Astrocyte (in vitro differentiated cells and primary cell): ENCODE data around the gene EML3. TPM values are rescaled to one million over a fixed set of nuclear protein-coding genes. Genes with fewer than 3 reads are reported as not detected.

Source experiments
- DNase-seq: peaks from one replicate; pipeline ENCODE4 v3.0.0-alpha.2; 2010; ENCODE audit warnings: low read depth
- FAIRE-seq: peaks from 2 replicates; lab custom pipeline; 2011; peaks lifted over from hg19 to GRCh38; lab: Jason Lieb, UNC
- H2AFZ ChIP-seq: 2 replicates; pipeline ENCODE4 v1.6.0; 2012; ENCODE audit warnings: low read depth, low read length, inconsistent platforms
- H3K27ac ChIP-seq: 2 replicates; pipeline ENCODE4 v1.5.1; 2011; ENCODE audit warnings: low read depth, low read length, inconsistent platforms
- H3K27me3 ChIP-seq: 2 replicates; pipeline ENCODE4 v1.6.0; 2011; ENCODE audit warnings: low read length, inconsistent platforms; ENCODE audit not compliant: insufficient read depth
- H3K36me3 ChIP-seq: 2 replicates; pipeline ENCODE4 v1.5.1; 2011; ENCODE audit warnings: low read length, inconsistent platforms; ENCODE audit not compliant: insufficient read depth
- H3K4me1 ChIP-seq: 2 replicates; pipeline ENCODE4 v1.5.1; 2011; ENCODE audit warnings: low read length, inconsistent platforms; ENCODE audit not compliant: insufficient read depth
- H3K4me2 ChIP-seq: 2 replicates; pipeline ENCODE4 v1.6.0; 2012; ENCODE audit warnings: low read length, inconsistent platforms
- H3K4me3 ChIP-seq: 2 replicates; pipeline ENCODE4 v1.5.1; 2011; ENCODE audit warnings: low read depth, mild to moderate bottlenecking, low read length, inconsistent platforms; ENCODE audit not compliant: insufficient read depth
- H3K79me2 ChIP-seq: 2 replicates; pipeline ENCODE4 v1.6.0; 2012; ENCODE audit warnings: mild to moderate bottlenecking, low read length, inconsistent platforms; ENCODE audit not compliant: insufficient read depth
- H3K9ac ChIP-seq: 2 replicates; pipeline ENCODE4 v1.6.0; 2012; ENCODE audit warnings: mild to moderate bottlenecking, low read length, inconsistent platforms
- H3K9me3 ChIP-seq: 2 replicates; pipeline ENCODE4 v1.5.1; 2012; ENCODE audit warnings: low read depth, mild to moderate bottlenecking, low read length, inconsistent platforms; ENCODE audit not compliant: insufficient read depth
- H4K20me1 ChIP-seq: 2 replicates; pipeline ENCODE4 v1.6.0; 2012; ENCODE audit warnings: low read length, inconsistent platforms; ENCODE audit not compliant: insufficient read depth
- H3K27ac Mint-ChIP-seq: one replicate; pipeline ENCODE4 v1.8.0; 2021; ENCODE audit warnings: mild to moderate bottlenecking, mixed read lengths; ENCODE audit not compliant: unreplicated experiment
- H3K27me3 Mint-ChIP-seq: one replicate; pipeline ENCODE4 v1.8.0; 2021; ENCODE audit warnings: low read depth, mixed read lengths; ENCODE audit not compliant: unreplicated experiment
- H3K36me3 Mint-ChIP-seq: one replicate; pipeline ENCODE4 v1.8.0; 2021; ENCODE audit warnings: low read depth, mixed read lengths; ENCODE audit not compliant: unreplicated experiment
- H3K4me1 Mint-ChIP-seq: one replicate; pipeline ENCODE4 v1.8.0; 2021; ENCODE audit warnings: low read depth, mixed read lengths; ENCODE audit not compliant: unreplicated experiment
- H3K4me3 Mint-ChIP-seq: one replicate; pipeline ENCODE4 v1.8.0; 2021; ENCODE audit warnings: mild to moderate bottlenecking, moderate library complexity, mixed read lengths; ENCODE audit not compliant: unreplicated experiment
- H3K9me3 Mint-ChIP-seq: one replicate; pipeline ENCODE4 v1.8.0; 2021; ENCODE audit warnings: mild to moderate bottlenecking, mixed read lengths; ENCODE audit not compliant: unreplicated experiment
- EZH2 ChIP-seq: IDR thresholded peaks from 2 replicates; pipeline ENCODE4 v1.6.1; 2012; ENCODE audit warnings: mild to moderate bottlenecking, low read length, inconsistent platforms; ENCODE audit not compliant: insufficient read depth
- total RNA-seq: library from RNA; stranded (reverse); gene quantifications from 2 replicates; pipeline ENCODE4 v1.2.1, GENCODE V29; 2021
- TF ChIP-seq, protein P1 (sequence below): IDR thresholded peaks from 2 replicates; pipeline ENCODE4 v1.5.1; 2011; ENCODE audit warnings: low read depth, mild to moderate bottlenecking, inconsistent platforms, low read length, moderate library complexity; ENCODE audit not compliant: insufficient read depth

Gene EML3
- total RNA-seq, 1 donor from 2014 or later = 25.5 TPM

DNA sequence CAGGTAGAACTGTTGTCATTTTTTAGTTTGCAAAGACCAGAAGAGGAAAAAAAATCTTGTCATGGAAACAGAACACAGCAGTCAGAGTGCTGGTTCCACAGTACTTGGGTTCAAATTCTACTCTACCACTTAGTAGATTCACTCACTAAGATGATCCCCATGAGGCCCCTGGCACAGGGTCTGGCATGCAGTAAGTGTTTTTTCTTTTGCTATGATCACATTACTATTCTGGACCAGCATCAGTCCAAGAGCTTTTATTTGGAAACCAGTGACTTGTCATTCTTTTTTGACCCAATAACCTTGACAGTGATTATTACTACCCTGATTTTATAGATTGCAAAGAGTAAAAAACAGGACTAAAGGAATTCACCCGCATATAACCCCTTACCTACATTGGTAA lies 43.0 kb downstream of the EML3 start:
- Mint-ChIP-seq H3K4me3 (peak overlapping the region; percentile 2), H3K27me3 (no peaks in the 10 kb centered on the region), H3K36me3 (peaks cover 46% of the 10 kb centered on the region), H3K9me3 (no peaks in the 10 kb centered on the region), H3K27ac (no peak overlapping the region), H3K4me1 (peaks cover 42% of the 10 kb centered on the region)
- H2AFZ ChIP-seq = no peak overlapping the region
- H3K36me3 ChIP-seq = peaks cover 51% of the 10 kb centered on the region
- FAIRE-seq (no peak), DNase-seq (no peak)
- peaks cover 17% of the 10 kb centered on the region for H3K4me1 ChIP-seq
- H3K4me2 ChIP-seq = peak overlapping the region; percentile 92
- H3K4me3 ChIP-seq = no peak overlapping the region
- H3K27me3 ChIP-seq = no peaks in the 10 kb centered on the region
- no peak for TF ChIP-seq EZH2
- TF ChIP-seq, protein P1, sequence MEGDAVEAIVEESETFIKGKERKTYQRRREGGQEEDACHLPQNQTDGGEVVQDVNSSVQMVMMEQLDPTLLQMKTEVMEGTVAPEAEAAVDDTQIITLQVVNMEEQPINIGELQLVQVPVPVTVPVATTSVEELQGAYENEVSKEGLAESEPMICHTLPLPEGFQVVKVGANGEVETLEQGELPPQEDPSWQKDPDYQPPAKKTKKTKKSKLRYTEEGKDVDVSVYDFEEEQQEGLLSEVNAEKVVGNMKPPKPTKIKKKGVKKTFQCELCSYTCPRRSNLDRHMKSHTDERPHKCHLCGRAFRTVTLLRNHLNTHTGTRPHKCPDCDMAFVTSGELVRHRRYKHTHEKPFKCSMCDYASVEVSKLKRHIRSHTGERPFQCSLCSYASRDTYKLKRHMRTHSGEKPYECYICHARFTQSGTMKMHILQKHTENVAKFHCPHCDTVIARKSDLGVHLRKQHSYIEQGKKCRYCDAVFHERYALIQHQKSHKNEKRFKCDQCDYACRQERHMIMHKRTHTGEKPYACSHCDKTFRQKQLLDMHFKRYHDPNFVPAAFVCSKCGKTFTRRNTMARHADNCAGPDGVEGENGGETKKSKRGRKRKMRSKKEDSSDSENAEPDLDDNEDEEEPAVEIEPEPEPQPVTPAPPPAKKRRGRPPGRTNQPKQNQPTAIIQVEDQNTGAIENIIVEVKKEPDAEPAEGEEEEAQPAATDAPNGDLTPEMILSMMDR = no peak
- H3K9me3 ChIP-seq = no peaks in the 10 kb centered on the region
- H4K20me1 ChIP-seq = peaks cover 83% of the 10 kb centered on the region
- peak overlapping the region; percentile 13 for H3K9ac ChIP-seq
- H3K79me2 ChIP-seq = peaks cover 95% of the 10 kb centered on the region
- no peak overlapping the region for H3K27ac ChIP-seq

DNA sequence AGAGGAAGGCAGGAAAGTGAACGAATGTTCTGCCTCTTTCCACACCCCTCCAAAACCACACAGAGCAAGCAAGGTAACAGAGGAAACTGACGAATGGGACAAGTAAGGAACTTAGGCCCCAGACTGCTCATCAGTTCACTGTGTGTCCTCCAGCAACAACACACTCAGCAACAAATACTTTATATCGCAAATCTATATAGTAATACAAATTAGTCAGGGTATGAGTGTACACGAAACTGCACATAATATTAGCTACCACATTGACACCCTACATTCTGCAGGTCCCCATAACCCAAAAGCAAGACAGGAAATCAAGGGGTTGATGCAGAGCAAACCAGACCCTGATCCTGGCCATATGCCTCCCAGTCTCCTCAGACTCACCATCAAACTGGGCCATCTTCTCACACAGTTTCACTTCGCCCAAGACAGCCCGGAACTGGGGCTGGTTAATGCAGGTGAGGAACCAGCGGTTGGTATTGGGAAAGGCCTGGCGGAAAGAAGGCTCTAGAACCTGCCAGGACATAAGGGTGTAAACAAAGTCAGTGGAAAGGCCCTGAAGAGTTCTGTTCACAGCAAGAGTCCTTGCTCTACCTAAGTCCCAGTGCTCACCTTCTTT lies 45.4 kb downstream of the EML3 start:
- Mint-ChIP-seq H3K27ac (peak overlapping the region; percentile 83), H3K4me3 (no peak overlapping the region), H3K4me1 (peaks cover 40% of the 10 kb centered on the region), H3K9me3 (no peaks in the 10 kb centered on the region), H3K27me3 (no peaks in the 10 kb centered on the region), H3K36me3 (peaks cover 38% of the 10 kb centered on the region)
- Histone ChIP-seq H3K36me3 (peaks cover 62% of the 10 kb centered on the region), H3K4me1 (peaks cover 17% of the 10 kb centered on the region), H3K27me3 (no peaks in the 10 kb centered on the region), H4K20me1 (peaks cover 89% of the 10 kb centered on the region), H3K4me3 (no peak overlapping the region), H3K9ac (no peak overlapping the region), H3K9me3 (no peaks in the 10 kb centered on the region), H3K4me2 (no peak overlapping the region), H3K27ac (no peak overlapping the region), H2AFZ (no peak overlapping the region), H3K79me2 (peaks cover 85% of the 10 kb centered on the region)
- TF ChIP-seq, protein P1 = no peak
- TF ChIP-seq EZH2 = no peak
- FAIRE-seq = no peak
- no peak for DNase-seq

DNA sequence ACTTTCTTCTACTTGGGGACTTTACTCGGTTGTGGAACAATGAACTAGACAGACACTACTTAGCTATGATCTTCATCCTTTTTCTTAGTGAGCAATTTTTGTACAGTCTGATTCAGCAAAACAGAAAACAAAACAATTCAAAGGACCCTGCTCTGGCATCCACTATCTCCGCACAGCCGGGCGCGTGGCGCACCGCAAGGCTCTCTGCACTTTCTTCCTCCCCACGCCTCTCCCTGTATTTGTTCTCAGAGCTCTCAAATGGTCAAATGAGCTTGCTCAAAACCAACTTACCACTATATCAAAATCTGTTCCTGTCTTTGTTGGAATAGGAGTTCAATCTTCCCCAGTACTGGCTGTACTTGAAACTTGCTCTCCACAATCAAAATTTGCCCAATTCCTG lies 46.3 kb downstream of the EML3 start:
- Mint-ChIP-seq H3K4me1 (peaks cover 39% of the 10 kb centered on the region), H3K4me3 (peak overlapping the region; percentile 31), H3K27ac (peak overlapping the region; percentile 83), H3K27me3 (no peaks in the 10 kb centered on the region), H3K36me3 (peaks cover 38% of the 10 kb centered on the region), H3K9me3 (no peaks in the 10 kb centered on the region)
- Histone ChIP-seq H3K79me2 (peaks cover 77% of the 10 kb centered on the region), H3K36me3 (peaks cover 61% of the 10 kb centered on the region), H4K20me1 (peaks cover 89% of the 10 kb centered on the region), H3K27me3 (no peaks in the 10 kb centered on the region), H3K4me2 (no peak overlapping the region), H3K4me1 (peaks cover 11% of the 10 kb centered on the region), H3K9ac (no peak overlapping the region), H3K4me3 (no peak overlapping the region), H3K9me3 (no peaks in the 10 kb centered on the region), H3K27ac (no peak overlapping the region), H2AFZ (no peak overlapping the region)
- DNase-seq (no peak), FAIRE-seq (no peak)
- TF ChIP-seq, protein P1 = no peak
